Activated CD4-positive, alpha-beta T cell treated with anti-CD3 and anti-CD28 coated beads for 48 hours (primary cell): ENCODE measurements around the gene MAT2B.

Experiments
- DNase-seq: peaks from one replicate; pipeline ENCODE4 v3.0.0-alpha.2; 2020

MAT2B gene

DNA sequence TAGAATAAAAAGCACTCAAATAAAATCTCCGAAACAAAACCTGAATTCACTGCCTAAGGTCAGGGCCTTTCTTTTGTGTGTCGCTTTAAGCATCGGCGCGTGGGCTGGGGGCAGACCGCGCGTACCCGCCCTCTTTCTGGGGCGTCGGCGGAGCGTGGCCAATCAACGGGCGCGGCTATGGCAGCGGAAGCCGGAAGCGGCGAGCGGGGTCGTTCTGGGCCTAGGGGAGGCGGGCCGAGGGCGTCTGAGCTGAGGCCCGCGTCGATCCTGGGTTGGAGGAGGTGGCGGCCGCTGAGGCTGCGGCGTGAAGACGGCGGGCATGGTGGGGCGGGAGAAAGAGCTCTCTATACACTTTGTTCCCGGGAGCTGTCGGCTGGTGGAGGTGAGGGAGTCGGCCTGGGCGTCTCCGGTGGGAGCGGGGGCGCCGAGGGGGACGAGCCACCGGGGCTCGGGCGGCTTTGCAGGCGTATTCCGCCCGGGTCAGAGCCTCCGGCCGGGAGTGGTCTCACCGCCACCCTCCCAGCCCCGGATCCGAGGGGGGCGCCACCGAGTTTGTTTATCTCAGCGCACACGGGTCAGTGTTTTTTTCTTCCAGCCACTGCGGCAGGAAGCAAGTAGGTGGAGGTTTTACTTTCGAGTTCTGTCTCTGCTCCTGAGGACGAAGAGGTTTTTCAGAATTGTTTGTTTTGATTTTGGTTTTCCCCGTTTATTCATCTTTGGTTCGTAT, at the start of gene MAT2B:
Gene MAT2B (plus strand): TSS at position 252 of the 727 bp plus-strand sequence. CDS start 68 bp downstream, at position 320.
- DNase-seq: peak; percentile 96

- DNase-seq: no peak
Observed at GRCh38 chr5:163456029-163456589, 49.3 kb upstream of the MAT2B start.

DNA sequence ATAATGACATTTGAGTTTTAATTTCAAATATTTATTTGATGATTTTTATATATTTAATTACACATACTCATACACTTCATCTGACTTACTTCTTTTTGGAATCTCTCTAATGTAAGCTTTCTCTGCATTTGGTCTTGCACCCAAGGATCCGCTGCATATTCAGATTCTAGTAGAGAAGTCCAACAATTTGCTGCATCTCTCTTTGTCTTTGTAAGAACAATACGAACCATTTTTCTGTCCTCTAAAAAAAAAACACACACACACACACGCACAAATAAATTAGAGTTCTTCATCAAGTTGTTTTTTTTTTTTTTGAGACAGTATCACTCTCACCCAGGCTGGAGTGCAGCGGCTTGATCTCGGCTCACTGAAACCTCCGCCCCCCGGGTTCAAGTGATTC, 48.6 kb upstream of the MAT2B start:
- no peak for DNase-seq

DNA sequence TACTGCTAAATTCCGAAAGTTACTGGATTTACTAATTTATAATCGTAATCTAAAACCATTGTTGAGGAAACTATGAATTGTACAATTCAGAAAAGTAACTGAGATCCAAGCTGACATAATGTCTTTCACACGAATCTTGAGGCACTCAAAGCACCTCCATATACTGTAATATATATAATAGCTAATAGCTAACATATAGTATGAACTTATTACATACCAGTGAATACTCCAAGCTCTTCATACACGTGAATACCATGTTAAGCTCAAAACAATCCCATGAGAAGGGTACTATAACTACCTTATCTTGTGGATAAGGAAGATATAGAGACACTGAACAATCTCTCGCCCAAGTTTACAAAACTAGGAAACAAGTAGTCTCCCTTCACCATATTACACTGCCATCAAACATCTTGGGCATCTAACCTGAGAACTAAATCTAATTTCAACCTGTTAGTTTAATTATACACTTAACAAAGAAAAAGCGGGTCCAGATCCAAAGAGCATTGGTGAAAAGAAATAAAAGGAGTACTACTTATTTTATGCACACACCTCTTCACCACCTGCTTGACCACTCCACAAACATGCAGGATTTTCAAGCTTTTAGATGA, 46.5 kb upstream of the MAT2B start:
- DNase-seq: no peak

DNA sequence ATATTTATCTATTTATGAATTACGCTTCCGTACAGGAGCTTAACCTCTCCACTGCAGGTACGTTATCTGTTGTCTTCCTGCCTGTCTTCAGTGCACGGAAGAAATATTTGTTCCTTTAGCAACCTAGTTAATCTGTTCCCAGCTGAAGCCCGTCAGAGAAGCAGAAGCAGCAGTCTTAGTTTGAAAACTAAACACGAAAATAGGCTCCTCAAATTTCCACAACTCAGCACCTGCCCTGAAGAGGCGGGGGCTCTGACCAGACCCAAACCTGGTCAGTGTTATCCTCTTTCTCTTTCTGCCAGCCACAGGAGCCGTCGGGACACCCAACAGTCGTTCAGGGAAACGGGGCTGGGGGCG, 46.0 kb upstream of the MAT2B start:
- DNase-seq: no peak

GRCh38 chr5:163459819-163460561, 45.4 kb upstream of the MAT2B start, which contains the start of gene NUDCD2:
NUDCD2 (minus strand) TSS chr5:163460102; CDS start chr5:163460050, 52 bp downstream.
- peak; percentile 95 for DNase-seq

DNA sequence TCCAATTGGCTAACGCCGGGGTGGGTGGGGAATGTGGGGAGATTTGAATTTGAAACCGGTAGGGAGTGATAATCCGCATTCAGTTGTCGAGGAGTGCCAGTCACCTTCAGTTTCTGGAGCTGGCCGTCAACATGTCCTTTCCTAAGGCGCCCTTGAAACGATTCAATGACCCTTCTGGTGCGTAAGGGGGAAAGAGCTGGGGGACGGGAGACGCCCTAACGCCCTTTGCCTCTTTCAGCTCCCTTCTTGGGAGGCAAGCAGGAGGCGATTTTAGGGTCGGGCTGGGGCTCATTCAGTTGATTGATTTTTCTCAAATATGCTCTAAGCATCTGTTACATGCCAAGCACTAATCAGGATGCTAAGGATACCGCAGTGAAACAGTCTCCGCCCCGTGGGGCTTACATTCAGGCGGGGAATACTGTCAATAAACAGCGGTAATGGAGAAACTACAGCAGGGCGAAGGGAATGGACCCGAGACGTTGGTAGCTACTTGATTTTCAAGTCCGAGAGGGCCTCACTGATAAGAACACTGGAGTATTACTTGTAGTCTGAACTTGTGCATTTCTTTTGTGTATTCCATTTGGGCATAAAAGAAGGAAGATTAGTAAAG, 44.8 kb upstream of the MAT2B start, which contains the start of gene HMMR:
Gene HMMR (plus strand): TSS at position 71 of the 610 bp plus-strand sequence. CDS start 61 bp downstream, at position 132.
- no peak for DNase-seq

DNA sequence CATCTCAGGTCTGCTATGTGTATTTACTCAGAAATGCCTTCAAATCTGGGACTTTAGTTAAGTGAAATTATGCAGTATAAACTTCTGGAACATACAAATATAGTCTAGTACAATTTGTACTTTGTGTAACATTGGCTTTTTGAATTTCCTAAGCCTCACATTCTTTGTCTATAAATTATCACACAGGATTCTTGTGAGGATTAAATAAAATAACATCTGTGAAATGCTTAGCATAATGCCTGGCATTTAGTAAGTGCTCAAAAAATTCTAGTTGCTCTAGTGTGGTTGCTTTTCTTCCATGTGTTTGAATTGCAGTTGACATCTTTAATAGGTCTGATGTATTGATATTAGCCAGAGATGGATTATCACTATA, 42.4 kb upstream of the MAT2B start:
- no peak for DNase-seq

- DNase-seq: no peak
Observed at GRCh38 chr5:163467682-163468081, 37.7 kb upstream of the MAT2B start.

- no peak for DNase-seq
Observed at GRCh38 chr5:163473635-163474243, 31.7 kb upstream of the MAT2B start.

DNA sequence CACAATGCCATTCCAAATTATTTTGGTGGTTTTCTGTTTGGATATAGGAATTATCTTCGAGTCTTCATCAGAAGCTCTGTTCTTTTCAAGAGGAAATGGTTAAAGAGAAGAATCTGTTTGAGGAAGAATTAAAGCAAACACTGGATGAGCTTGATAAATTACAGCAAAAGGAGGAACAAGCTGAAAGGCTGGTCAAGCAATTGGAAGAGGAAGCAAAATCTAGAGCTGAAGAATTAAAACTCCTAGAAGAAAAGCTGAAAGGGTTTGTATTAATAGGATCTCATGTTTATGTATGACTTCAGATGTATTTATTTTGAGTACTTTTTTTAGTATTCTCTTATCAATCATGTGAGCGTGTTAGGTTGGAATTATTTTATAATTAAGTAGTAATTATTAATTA, 30.0 kb upstream of the MAT2B start:
- DNase-seq: no peak

GRCh38 chr5:163478126-163478981, 27.1 kb upstream of the MAT2B start:
- DNase-seq: no peak

DNA sequence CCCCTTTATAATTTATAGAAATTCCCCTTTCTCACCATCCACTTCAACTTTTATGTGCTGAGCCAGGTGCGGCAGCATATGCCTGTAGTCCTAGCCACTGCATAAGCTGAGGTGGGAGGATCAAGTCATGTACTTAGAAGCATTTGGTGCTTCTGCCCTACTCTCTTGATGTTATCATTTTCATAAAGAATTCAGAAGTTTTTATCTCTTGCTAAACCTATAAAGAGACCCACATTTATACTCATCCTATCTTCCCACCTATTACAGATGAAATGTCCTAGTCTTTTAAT, 26.5 kb upstream of the MAT2B start:
- DNase-seq: no peak

GRCh38 chr5:163489055-163489744, 16.2 kb upstream of the MAT2B start:
- DNase-seq: no peak

GRCh38 chr5:163489745-163490075, 15.7 kb upstream of the MAT2B start:
- DNase-seq: no peak

DNA sequence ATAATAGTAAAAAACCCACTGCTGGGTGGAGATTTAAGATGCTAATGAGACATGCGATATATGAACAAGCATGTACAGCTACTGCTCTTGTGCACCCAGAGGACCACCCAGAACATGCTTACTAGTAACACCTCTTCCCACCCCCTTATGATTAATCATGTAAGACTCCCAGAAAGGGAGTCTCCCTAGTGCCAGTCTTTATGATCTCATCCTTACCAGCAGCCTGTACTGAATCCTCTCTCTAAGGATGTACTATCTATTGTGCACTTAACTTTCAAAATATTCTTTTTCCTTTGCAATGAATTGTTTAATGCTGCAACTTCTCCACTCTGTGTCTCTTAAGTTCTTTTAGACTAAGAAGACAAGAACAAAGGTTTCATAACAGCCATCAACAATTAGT, 9.1 kb upstream of the MAT2B start:
- no peak for DNase-seq

DNA sequence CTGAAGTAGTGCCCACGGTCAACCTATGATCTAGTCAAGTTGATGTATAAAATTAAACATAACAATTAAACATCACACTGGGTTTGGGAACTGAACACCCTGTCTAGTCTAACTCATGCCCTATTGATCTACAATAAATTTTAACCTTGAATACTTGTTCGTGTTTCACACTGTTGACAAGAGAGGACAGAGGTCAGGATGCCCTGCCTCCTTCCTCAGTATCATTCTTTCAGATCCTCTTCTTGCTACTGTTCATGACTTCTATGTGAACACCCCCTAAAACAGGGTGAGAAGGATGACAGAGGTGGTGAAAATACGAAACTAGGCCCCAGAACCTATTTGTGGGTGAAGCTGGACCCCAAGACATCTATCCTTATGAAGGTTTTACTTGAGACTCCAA, 8.1 kb upstream of the MAT2B start:
- DNase-seq: no peak

GRCh38 chr5:163498886-163499285, 6.5 kb upstream of the MAT2B start:
- DNase-seq: no peak

DNA sequence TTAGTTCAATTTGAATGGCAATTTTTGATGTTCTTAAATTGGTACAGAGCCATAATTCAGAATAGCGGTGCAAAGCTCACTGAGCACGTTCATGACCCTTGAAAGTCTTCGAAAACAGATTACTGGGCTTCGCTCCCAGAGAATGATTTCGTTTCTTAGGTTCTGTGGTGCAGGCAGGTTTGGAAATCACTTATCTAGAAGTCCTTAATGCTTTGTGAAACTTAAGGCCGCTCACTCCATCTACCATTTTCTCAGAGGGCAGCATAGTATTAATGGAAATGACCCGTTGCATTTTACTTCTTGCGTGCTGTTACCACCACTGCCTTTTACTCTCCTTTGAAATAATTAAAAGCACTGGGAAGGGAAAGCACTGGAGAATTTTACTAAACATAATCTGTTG, 2.9 kb upstream of the MAT2B start:
- DNase-seq: no peak

DNA sequence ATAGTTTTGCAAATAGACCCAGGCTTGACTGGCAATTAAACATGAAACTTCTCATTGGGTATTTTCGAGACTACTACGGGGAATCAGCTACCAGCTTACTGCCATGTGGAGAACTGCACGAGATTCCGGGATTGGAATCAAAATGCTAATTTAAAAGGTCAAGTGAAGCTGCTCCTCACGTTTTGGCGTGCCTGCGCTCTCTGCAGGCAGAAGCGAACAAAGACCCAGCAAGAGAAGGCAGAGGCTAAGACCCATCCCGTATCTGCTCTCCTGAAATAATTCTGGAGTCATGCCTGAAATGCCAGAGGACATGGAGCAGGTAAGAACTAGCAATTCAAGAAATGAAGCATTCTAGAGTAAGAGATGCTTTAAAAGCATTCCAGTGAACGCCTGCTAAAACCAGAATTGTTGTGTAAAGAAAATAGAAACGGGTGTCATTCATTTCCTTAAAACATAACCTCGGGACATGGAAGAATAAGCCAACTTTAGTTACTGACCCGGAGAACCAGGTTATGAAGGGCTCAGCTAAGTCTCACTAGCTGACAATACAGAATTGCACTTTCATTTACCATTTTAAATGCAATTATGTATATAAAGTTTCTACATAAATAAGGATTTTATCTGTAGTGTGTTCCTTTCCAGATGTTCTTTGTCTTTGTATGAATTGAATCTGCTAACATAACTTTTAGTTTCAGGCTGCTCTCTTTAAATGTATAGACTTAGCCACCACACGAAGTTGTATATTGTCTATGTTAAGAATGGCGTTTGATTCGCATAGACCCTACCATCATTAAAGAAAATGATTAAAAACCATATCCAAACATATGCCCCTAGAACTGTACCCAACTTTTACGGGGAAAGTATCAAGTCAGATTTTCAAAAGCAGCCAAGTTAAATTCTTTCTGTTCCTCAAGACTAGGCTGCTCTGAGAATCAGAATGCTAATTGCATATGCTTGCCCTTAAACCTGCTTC, 2.0 kb upstream of the MAT2B start:
- DNase-seq: peak; percentile 54
